GM10266 (cell line): Measurements from ENCODE around the gene KRT7.

Source experiments
- DNase-seq: peaks from one replicate; pipeline ENCODE4 v3.0.0; 2012; ENCODE audit errors: extremely low spot score
- TF ChIP-seq, protein P1 (sequence below): IDR thresholded peaks from 2 replicates; pipeline ENCODE4 v1.5.1; 2012; ENCODE audit warnings: mild to moderate bottlenecking, low read depth; ENCODE audit not compliant: control insufficient read depth, insufficient read depth; ENCODE audit errors: missing control alignments

KRT7 gene

DNA sequence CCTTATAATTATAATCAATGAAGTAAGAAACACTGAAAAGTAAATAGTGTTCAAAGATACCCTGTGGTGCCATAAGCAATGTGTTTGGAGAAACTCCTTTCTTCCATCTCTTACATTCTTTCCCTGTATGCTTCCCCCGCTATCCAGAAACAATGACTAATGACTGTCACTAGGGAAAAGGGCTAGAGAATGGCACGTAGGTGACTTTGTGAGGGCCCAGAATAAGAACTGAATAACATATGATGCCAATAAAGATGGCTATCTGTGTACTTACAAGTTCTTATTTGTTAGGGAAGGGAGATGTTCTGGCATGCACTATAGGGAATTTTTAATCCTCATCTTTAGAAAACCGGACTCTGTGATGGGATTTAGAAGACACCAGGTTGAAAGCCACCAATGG is 4.7 kb upstream of the KRT7 start:
- TF ChIP-seq, protein P1, sequence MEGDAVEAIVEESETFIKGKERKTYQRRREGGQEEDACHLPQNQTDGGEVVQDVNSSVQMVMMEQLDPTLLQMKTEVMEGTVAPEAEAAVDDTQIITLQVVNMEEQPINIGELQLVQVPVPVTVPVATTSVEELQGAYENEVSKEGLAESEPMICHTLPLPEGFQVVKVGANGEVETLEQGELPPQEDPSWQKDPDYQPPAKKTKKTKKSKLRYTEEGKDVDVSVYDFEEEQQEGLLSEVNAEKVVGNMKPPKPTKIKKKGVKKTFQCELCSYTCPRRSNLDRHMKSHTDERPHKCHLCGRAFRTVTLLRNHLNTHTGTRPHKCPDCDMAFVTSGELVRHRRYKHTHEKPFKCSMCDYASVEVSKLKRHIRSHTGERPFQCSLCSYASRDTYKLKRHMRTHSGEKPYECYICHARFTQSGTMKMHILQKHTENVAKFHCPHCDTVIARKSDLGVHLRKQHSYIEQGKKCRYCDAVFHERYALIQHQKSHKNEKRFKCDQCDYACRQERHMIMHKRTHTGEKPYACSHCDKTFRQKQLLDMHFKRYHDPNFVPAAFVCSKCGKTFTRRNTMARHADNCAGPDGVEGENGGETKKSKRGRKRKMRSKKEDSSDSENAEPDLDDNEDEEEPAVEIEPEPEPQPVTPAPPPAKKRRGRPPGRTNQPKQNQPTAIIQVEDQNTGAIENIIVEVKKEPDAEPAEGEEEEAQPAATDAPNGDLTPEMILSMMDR, result no peak
- DNase-seq, result no peak

DNA sequence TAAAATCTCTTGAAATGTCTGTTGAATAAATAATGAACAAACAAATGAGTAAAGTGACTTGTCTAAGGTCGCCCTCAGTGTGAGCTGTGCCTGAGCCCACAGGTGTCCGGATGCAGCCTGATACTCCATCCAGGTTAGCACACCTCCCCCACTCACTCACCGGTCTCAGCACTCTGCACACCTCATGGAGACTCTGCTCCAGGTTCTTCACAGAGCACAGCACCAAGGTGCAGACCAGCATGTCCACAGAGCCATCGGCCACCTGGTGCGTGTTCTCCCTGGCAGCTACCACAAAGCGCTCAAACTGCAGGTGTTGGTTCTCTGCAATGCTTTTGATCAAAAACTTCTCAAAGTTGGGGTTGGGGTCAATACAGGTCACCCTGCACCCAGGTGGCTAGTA is 4.1 kb upstream of the KRT7 start:
- TF ChIP-seq, protein P1, result no peak
- DNase-seq, result no peak

DNA sequence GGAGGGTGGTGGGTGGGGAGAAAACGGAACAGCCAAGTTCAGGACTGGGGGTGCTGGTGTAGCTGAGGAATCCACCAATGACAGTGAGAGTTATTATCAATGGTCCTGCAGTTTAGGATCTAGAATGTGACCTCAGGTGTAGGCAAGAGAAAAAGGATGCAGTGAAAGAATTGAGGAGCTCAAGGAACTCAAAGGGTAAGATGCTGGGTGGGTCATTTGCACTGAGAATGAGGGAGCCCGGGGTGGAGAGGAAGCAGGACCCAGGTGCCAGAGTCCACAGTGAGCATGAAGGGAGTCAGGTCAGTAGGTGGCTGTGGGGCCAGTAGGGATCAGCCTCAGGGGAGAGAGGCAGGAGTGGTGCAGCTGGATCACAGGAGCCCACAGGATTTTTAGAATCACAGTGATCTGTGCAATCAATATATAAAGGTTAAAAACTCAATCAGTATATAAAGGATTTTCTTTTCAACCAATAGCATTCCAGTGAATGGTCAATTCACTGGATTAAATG is 3.2 kb upstream of the KRT7 start:
- TF ChIP-seq, protein P1, result no peak
- DNase-seq, result no peak

DNA sequence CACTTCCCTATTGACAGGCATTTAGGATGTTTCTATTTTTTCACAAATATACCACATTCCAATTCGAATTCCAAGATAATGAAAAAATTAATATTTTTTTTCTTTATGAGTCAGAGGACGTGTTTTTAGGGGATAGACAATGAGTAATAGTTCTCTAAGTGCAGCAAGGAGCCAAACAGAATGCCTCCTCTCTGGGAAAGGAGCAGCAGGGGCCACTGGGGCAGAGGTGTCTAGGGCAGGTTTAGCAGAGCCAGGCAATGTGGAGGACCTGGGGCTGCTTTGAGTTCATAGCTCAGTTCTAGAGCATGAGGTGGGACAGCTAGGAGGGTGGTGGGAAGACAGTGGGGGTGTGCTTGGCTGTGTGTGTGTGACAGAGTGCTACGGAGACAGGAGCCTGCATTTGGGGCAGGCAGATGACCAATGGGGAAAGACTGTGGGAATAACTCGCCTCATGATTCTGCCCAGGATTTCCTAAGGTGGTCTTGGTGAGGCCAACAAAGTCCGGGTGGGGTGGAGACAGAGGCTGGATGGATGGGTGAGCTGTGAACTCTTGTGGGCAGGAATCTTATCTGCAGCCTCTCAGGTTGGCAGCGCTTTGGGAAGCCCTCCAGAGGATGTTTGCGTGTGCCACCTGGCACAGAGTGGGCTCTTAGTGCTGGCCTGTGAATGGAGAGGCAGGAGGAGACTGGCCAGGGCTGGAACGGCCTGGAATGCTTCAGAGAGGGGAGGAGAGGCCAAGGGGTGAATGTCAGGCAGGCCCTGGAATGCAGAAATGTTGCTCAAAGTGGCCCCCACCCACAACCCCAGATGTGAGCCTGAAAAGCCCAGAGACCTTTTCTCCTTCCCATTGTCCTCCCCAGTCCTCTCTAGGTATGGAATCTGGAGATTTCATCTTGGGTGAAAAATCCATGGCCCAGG is 2.4 kb upstream of the KRT7 start:
- TF ChIP-seq, protein P1, result no peak
- DNase-seq, result no peak

DNA sequence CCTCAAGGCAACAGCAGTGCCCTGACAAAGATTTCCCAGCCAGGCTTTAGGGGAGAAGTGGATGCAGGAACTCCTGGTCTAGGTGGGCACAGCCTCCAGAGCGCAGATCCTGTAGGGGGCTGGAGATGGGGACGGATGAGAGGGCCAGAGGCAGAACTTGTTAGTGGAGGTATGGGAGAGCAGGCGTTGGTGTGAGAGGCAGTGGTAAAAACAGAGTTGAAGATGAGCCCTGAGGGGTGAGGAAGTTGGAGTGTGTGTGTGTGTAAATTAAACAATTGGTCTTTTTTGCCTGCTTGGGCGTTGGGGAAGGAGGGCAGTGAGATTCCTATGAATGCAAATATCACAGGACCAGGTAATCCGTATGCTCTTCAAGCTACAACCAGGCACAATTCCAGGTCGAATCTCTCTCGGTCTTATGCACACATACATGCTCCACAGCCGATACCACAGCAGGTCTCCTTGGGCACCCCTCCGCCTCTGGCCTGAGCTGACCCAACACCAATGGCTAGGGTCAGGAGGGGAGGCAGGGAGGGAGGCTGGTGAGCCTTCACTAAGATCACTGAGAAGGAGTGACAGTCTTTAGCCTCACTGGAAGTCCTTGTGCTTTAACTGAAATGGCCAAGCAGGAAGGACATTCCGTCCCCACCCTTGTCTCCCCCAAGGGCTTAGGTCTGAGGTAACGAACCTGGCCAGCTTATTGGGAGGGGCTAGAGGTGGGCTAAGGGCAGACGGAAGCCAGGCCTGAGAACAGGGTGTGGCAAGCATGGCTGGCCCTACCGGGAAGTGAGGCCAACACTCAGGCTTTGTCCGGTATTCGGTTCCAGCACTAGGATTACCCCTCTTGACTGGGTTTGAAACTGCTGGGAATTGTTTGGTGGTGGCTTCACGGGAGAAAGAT is 1.5 kb upstream of the KRT7 start:
- TF ChIP-seq, protein P1, result no peak
- DNase-seq, result no peak

DNA sequence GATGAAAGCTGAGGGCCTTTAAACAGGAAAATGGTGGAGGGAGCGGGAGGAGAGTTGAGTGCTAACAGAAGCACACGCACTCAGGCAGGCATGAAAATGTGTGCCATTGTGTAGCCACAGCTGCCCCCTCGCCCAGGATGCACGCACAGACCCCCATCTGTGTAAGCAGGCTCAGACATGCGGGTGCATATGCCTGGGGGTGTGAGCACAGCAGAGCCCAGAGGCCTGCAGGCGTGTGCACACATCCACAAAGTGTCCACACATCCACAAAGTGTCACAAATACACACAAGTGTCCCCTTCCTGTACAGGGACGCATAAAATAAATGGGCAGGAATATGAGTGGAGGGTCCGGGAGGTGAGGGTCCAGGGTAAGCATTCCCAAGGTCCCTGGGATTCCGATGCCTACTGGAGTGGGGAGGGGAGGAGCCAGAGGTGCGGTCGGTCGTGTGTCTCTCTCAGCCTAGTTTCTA is 805 bp upstream of the KRT7 start:
- no peak for DNase-seq
- TF ChIP-seq, protein P1, result no peak
